Ecto neural progenitor cell (in vitro differentiated cells): ENCODE results near the gene AUNIP.

Source experiments
- DNase-seq: peaks from one replicate; pipeline ENCODE4 v3.0.0-alpha.2; 2018; ENCODE audit warnings: low spot score

The AUNIP gene

DNA sequence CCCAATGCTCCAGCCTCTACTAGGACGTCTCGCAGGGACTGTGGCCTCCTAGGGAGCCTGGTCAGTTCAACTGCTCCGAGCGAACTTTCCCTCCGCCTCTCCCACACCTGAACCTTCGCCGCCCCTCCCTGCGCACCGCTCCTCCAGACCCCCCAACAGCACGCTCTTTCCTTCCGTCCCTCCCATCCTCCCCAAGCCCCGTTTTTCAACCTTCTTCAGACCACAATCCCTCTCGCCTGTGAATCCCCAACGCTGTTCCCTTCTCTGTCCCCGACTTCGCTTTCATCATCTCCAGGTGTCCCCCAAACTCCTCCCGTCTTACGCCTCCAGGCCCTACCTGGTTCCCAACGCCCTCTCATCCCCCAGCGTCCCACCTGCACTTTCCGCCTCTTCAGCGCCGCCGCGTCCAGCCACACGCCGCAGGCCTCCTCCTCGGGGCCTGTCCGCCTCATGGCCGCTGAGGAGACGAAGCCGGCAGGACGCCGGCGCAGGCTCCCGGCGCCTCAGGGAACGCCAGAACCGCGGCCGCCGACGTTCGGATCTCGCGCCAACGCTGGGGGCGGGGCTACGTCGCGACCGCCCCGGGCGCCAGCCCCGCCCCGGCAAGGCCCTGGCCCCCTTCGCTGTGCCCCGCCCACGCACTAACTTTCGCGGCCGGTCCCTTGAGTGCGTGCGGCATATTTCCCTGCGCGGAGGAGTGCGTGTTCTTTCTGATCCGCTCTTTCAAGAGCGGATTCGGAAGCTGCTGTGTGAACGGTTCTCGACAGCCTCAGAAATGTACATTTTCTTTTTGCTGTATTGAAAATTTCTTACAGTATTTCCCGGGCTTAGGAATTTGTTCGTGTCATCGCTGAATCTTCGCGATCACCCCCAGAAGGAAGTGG, at the start of gene AUNIP:
Gene AUNIP (minus strand): TSS at position 552 of the 884 bp plus-strand sequence. CDS start 100 bp downstream, at position 452.
- peak; percentile 87 for DNase-seq

GRCh38 chr1:25909040-25909439, 49.8 kb upstream of the AUNIP start:
- DNase-seq, result no peak

- no peak for DNase-seq
Observed at GRCh38 chr1:25908161-25908560, 48.9 kb upstream of the AUNIP start.

GRCh38 chr1:25907601-25908000, 48.3 kb upstream of the AUNIP start:
- DNase-seq, result no peak

DNA sequence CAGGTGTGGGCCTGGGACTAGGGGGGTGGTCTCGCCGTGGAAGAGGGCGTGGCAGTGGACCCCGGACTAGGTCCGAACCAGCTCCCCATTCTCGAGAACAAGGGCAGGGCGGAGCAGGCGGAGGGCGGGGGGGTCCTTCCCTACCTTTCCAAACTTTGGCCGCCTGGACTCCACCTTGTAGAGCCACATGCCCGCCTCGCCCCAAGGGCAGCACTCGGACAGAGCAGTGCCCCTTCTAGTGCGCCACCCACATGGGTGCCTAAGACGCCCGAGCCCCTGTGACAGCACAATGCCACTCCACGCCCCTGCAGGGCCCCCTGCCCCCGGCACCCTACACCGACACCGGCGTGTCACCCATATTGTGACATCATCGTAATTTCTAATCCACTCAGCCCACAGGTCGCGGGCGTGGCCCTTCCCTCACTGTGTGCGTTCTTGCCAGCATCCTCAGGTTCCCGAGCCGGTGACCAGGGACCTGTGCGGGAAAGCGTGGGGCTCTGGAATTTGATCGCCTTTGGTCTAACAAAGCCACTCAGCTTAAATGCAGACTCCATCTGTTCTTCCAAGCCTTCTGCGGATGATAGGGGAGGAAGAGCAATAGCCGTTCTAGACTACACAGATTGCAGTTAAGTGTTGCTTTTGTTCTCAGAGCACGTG, 47.5 kb upstream of the AUNIP start:
- DNase-seq, result peak; percentile 74

GRCh38 chr1:25905680-25906643, 46.7 kb upstream of the AUNIP start, which contains the start of gene STMN1:
STMN1 (minus strand) TSS chr1:25906419; CDS start chr1:25904676, 1,743 bp downstream.
- DNase-seq, result peak; percentile 99

DNA sequence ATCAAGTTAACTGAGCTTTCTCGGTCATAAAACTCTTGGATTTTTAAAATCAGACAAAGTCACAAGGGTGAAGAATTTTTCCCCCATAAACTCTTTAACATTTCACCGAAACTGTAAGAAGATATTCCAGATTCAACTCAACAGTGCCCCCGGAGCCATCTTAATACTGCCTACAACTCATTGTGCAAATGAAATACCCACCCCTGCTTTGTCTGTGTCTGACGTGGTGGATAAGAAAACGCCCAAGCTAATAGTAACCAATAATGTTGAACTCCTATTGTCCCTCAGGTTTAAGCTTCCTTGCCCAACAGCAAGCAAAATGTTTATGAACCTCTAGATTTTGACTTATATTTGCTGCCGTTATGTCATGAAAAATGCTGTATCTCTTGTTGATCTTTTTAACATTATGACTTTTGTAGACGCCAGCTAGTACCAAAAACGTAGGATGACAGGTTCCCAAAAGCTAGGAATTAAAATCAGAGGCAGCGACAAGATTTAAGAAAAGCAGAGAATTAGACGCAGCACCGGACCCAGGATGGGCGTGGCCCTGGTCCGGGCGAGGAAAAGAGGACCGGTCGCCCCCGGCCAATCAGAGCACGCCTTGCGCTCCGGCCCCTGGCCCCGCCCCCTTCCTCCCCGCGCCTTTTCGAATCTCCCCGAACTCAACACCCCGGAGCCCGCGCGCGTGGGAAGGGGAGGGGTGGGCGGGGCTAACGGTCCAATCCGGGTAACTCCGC, 45.9 kb upstream of the AUNIP start:
- DNase-seq, result peak; percentile 98

DNA sequence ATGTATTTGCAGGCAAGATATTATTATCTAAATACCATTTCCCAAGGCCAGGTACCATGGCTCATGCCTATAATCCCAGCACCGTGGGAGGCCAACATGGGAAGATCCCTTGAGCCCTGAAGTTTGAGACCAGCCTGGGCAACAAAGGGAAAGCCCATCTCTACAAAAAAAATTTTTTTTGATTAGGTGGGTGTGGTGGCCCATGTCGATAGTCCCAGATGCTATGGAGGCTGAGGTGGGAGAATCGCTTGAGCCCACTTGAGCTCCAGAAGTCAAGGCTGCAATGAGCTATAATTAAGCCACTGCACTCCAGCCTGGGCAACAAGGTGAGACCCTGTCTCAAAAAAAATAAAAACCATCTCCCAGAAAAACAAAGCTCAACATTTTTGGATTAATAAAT, 44.7 kb upstream of the AUNIP start:
- no peak for DNase-seq

DNA sequence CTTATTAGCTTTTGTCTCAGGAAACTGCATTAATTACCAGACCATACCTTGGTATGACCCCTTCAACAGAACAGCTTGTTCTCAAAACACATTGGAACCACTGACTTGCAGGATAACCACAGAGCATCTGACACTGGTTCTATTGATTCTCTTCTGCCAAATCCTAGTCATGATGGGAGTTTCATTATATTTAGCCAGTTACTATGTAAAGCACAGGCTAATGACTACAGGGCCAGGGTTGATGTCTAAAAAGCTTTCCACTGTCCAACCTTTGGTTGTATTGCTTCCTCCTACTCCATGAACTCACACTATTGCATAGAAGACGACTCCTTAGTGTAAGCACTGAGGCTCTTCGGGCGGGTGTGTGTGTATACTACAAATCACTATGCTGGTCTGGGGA, 43.2 kb upstream of the AUNIP start:
- no peak for DNase-seq

DNA sequence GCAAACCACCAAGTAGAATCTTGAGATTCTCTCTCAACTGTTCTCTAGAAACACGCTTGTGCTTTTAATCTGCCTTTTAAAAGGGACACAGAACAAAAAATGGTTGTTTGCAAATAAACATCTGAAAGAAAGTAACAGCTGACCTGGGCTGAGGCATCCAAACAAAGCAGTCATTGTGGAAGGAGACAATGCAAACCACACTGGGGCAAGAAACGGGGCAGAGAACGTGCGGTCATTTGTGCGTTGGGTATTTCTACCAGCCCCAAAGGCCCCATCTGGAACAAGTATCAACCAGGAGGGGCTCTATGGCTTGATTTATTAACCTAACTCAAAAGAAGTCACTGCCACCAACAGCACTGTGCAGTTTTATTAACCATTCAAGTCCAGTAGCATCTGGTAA, 41.0 kb upstream of the AUNIP start:
- DNase-seq, result no peak

- no peak for DNase-seq
Observed at GRCh38 chr1:25899792-25900191, 40.5 kb upstream of the AUNIP start.

DNA sequence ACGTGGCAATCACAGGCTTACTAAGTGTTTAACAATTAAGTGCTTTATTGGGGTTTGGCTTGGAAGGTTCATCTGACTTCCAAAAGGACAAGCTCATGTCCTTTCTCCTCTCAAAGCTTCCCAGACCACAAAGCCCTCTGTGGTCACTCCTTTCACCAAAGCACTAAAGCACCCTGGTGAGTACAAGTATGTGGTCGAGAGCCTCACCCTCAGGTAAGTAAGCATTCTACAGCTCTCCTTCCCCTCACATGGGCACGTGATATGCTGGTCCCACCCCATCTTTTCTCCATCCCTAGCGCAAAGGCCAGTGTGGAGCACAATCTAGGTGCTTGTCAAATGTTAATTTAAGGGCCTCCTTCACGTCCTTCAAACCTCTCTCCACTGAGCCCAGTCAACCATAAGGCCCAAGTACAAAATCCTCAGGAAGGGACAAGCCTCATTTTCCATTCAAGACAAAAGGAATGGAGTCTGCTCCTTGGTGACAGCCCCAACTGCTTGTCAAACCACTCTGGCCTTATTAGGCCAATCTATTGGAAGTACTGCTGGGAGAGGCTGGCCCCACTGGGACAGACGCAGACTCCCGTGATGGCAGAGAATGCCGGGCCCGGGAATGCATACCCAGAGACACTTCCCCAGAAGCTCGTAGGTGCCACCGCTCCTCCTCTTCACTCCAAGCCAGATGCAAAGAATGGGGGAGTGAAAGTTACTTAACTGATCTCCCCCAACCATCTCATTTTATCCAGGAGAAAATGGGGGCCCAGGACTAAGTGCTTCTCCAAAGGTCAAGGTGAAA, 39.2 kb upstream of the AUNIP start:
- DNase-seq, result no peak

GRCh38 chr1:25897754-25898153, 38.5 kb upstream of the AUNIP start:
- DNase-seq, result no peak

GRCh38 chr1:25896266-25896665, 37.0 kb upstream of the AUNIP start:
- no peak for DNase-seq

DNA sequence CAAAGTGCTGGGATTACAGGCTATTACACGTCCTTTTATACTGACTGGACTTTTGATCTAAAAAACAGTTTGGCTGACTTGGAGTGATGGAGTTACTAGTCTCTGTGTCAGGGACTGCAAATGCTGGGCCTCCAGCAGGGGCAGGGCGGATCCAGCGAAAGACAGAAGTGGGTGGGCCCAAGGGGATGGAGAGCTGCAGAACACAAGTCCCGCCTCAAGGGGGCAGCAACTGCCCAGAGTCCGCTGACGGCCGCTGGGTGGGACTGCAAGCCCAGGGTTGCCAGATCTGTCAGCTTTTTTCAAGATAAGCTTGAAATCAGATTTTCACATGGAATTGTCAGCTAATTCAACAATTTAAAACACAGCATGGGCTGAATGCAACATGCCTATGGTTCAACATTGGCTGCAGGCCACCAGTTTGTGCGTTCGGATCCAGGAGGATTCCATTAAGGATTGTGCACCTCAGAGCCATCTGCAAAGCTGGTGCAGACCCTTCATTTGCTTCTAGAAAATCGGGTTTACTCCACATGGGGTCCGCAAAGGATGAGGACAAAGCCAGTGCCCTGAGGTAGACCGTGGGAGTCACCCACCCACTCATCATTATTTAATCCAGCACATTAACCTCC, 36.2 kb upstream of the AUNIP start:
- peak; percentile 94 for DNase-seq

- no peak for DNase-seq
Observed at GRCh38 chr1:25893116-25893515, 33.9 kb upstream of the AUNIP start.

DNA sequence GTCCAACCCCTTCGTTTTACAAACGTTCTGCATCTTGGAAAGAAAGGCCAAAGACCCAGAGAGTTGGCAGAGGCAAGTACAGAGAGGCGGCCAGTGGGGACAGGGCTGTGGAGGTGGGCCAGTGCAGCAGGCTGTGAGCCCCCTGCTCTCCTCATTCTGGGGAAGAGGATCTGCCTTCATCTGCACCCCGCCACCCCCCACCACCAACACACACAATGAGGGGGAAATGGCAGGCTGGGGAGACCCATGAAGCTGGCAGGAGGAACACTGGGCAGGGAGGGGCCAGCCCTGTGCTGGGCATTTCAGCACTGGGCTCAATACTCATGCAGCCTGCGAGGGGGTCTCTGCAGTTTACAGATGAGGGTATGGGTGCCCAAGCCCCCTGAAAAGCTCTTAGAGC, 32.3 kb upstream of the AUNIP start:
- no peak for DNase-seq

DNA sequence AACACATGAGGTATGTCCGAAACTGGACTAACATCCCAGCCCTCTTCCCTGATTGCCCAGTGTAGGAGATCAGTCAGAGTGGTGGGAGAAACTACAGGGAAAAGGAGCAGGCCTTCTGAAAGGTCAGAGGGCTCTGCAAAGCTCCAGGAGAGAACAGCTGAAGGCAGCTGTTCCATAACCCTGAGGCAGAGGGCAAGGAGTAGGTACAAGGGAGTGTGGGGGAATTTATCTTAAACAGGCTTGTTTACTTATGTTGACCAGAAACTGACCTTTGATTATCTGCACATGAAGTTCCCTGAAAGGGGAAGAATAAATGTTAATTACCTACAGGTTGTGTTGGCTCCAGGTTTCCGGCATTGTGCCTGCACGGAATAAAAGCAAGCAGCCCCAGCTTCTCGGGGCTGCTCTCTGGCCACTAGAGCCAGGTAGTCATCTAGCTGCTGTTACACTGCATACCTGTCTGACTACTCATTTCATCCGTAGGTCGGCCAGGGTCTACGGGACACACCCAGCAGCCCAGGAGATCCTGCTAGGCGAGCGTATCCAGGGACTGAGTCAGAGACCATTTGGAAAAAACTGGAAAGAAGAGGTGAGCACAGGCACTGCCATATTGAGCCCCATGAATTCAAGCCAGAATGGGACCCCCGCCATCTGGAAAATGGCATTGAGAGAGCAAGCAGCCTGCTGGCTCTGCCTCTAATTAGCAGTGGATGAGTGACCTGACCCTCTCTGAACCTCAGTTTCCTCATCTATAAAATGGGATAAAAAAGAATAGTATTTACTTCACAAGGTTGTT, 31.2 kb upstream of the AUNIP start:
- no peak for DNase-seq

GRCh38 chr1:25889470-25889869, 30.2 kb upstream of the AUNIP start:
- no peak for DNase-seq
